Ovary (tissue), 9 donors: ENCODE results near the gene BTBD9. TPM values are rescaled to one million over a fixed set of nuclear protein-coding genes. Genes with fewer than 3 reads are reported as not detected.
A peak's percentile ranks its signal among the peaks of the same experiment; 100 is the strongest.

Source experiments
- DNase-seq, 5 donors: peaks; one replicate each; pipeline ENCODE4 v3.0.0-alpha.2; 2019 to 2020
- H3K27ac ChIP-seq, 2 donors: fragments of 200-600 bp; one replicate each; pipeline versions ENCODE4 v1.5.1 to v1.8.0; 2019 to 2022
- H3K27me3 ChIP-seq: fragments of 200-600 bp; one replicate; pipeline ENCODE4 v1.8.0; 2022
- H3K36me3 ChIP-seq: fragments of 200-600 bp; sonication (generic); one replicate; pipeline ENCODE4 v1.5.1; 2019
- H3K4me1 ChIP-seq: one replicate; pipeline ENCODE4 v1.8.1; 2013; ENCODE audit warnings: mild to moderate bottlenecking, moderate library complexity; ENCODE audit not compliant: insufficient read depth
- H3K4me3 ChIP-seq: fragments of 200-600 bp; sonication (generic); one replicate; pipeline ENCODE4 v1.5.1; 2017
- H3K9me3 ChIP-seq, 2 donors: fragments of 200-600 bp in 1 of 2; sonication (generic) in 1 of 2; one replicate each; pipeline versions ENCODE4 v1.5.1 to v1.8.1; 2013 to 2019; ENCODE audit warnings: mild to moderate bottlenecking in 1 of 2, moderate library complexity in 1 of 2
- EP300 ChIP-seq: sonication (generic); formaldehyde crosslinking; IDR thresholded peaks from one replicate; pipeline ENCODE4 v1.6.1; 2017; ENCODE audit warnings: antibody characterized with exemption
- POLR2A ChIP-seq: fragments of 450-650 bp; IDR thresholded peaks from one replicate; pipeline ENCODE4 v1.6.1; 2017; ENCODE audit warnings: antibody characterized with exemption, mild to moderate bottlenecking, moderate library complexity
- WGBS, 3 donors: extraction: QIAGEN DNeasy Blood & Tissue Kit in 1 of 3; methylation state at CpG; one replicate each; pipeline versions ENCODE4 v1.1.5 to v1.1.7; 2013 to 2017; 5-methylcytosine and 5-hydroxymethylcytosine counted together
- intact Hi-C, 4 donors: fragments of 100-400 bp; cut with DNase I; formaldehyde crosslinking; loops; one replicate each; pipeline versions ENCODE4 v1.11.0 to v1.15.1; 2022 to 2023
- polyA plus RNA-seq, 2 donors: library from polyadenylated mRNA; stranded (reverse); fragments of 200-250 nt in 1 of 2; fragments of 350-450 nt in 1 of 2; fragmentation: Illumina TruSeq in 1 of 2; extraction: RNeasy Lipid Tissue Mini Kit (QIAGEN cat#74804) in 1 of 2; gene quantifications; one replicate each; pipeline ENCODE4 v1.2.3, GENCODE V29; 2013 to 2014
- total RNA-seq, 7 donors: library from RNA; depleted of rRNA in 2 of 7; stranded (reverse); fragments of >200 nt in 2 of 7; fragmentation: NEBNext Ultra II Directional in 3 of 7; extraction: Animal tissue kit (Norgen Biotek cat#: 25700) in 3 of 7; gene quantifications; one replicate each; pipeline versions ENCODE4 v1.1.0 to v1.2.4, GENCODE V29; 2016 to 2023
- TF ChIP-seq, protein P1 (sequence below), 3 donors: fragments of 450-650 bp in 2 of 3; fragments of 200-600 bp in 1 of 3; IDR thresholded peaks; one replicate each; pipeline versions ENCODE4 v1.5.1 to v1.8.0; 2016 to 2022; ENCODE audit warnings: antibody characterized with exemption in 3 of 3, mild to moderate bottlenecking in 1 of 3
- donor health status: DM: no; HTN: no; CAD: no; lungs with moderate emphysema.
- donor health status: DM: no; HTN: no; CAD: no.
- donor health status: Bipolar disorder and iron deficiency.
- donor health status: DM: yes; HTN: yes; CAD: no.
- donor health status: DM: no; HTN: no; CAD: no.
- donor health status: DM: yes; HTN: yes; CAD: no.

BTBD9 gene
- total and polyA plus RNA-seq, 9 donors: 7.2 to 28.8 (median 21.0) TPM

- no peaks in the 10 kb centered on the region for H3K36me3 ChIP-seq
- TF ChIP-seq EP300 (no peak), POLR2A (no peak)
- TF ChIP-seq, protein P1, sequence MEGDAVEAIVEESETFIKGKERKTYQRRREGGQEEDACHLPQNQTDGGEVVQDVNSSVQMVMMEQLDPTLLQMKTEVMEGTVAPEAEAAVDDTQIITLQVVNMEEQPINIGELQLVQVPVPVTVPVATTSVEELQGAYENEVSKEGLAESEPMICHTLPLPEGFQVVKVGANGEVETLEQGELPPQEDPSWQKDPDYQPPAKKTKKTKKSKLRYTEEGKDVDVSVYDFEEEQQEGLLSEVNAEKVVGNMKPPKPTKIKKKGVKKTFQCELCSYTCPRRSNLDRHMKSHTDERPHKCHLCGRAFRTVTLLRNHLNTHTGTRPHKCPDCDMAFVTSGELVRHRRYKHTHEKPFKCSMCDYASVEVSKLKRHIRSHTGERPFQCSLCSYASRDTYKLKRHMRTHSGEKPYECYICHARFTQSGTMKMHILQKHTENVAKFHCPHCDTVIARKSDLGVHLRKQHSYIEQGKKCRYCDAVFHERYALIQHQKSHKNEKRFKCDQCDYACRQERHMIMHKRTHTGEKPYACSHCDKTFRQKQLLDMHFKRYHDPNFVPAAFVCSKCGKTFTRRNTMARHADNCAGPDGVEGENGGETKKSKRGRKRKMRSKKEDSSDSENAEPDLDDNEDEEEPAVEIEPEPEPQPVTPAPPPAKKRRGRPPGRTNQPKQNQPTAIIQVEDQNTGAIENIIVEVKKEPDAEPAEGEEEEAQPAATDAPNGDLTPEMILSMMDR (IDR thresholded peaks at IDR 0.05): no peak
- H3K4me3 ChIP-seq: no peak overlapping the region
- peaks cover 11% of the 10 kb centered on the region for H3K4me1 ChIP-seq
- intact Hi-C loops: no loop called here
- H3K9me3 ChIP-seq: no peaks in the 10 kb centered on the region
- H3K27ac ChIP-seq: no peak overlapping the region
- H3K27me3 ChIP-seq: no peaks in the 10 kb centered on the region
- 92 to 96% (median 93%) methylated on average over 2 of the region's 2 CpGs for WGBS, 3 donors
- peak in 1 of 5 donors; percentile 34 for DNase-seq
These were observed 425.6 kb downstream of the BTBD9 start for GRCh38 chr6:38214159-38214558.

DNA sequence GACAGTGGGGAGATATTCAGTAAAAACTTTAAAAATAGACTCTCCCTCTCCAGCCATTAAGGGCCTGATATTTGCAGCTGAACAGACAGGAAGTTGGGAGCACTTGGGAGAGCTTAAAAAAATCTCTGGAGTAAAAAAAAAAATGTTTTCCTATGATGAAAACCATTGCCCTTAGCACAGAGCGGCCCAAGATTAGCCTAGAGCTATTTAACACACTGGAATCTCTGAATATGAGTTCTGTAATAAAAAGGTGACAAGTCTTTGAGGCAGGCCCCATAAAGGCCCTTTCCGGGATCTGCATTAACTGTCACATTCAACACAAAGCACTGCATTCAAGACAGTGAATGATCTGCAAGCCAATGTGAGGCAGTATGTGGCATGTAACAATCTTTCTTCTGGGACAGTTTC is 426.5 kb downstream of the BTBD9 start:
- Histone ChIP-seq H3K9me3 (no peaks in the 10 kb centered on the region), H3K27me3 (no peaks in the 10 kb centered on the region), H3K4me1 (peaks cover 11% of the 10 kb centered on the region), H3K4me3 (no peak overlapping the region), H3K27ac (peak overlapping the region in 1 of 2 donors; percentile 31), H3K36me3 (no peaks in the 10 kb centered on the region)
- TF ChIP-seq POLR2A: no peak
- TF ChIP-seq, protein P1 (IDR thresholded peaks at IDR 0.05): no peak
- TF ChIP-seq EP300: no peak
- intact Hi-C loops: no loop called here
- 50 to 62% (median 53%) methylated on average over 2 of the region's 2 CpGs for whole genome bisulfite sequencing, 3 donors
- no peak for DNase-seq

DNA sequence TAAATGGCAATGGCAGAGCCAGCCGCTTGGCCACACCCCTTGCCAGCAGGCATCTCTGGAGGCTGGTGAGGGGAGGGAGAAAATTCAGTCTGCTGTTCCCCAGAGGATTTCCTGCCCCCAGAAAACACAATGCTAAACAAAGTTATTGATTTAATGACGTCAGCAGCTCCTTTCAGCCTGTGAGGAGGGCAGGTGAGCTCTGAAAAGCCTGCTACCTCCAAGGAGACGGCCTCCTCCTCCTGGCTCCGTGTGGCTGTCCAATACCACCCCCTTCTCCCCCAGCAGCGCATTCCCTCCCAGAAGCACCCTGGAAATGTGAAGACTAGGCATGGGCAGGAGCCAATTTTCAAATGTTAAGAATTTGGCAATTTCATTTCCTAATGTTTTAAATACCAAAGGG is 427.1 kb downstream of the BTBD9 start:
- Histone ChIP-seq H3K36me3 (no peaks in the 10 kb centered on the region), H3K4me1 (peaks cover 11% of the 10 kb centered on the region), H3K27me3 (no peaks in the 10 kb centered on the region), H3K27ac (peak overlapping the region in 1 of 2 donors; percentile 31), H3K4me3 (no peak overlapping the region), H3K9me3 (no peaks in the 10 kb centered on the region)
- intact Hi-C loops: no loop called here
- 28 to 48% (median 32%) methylated on average over 5 of the region's 5 CpGs for WGBS, 3 donors
- TF ChIP-seq POLR2A (no peak), EP300 (no peak)
- TF ChIP-seq, protein P1 (IDR thresholded peaks at IDR 0.05): no peak
- peak in 4 of 5 donors; percentile 21 to 57 (median 27) for DNase-seq

GRCh38 chr6:38212116-38212515 is 427.6 kb downstream of the BTBD9 start:
- intact Hi-C loops: no loop called here
- no peak for TF ChIP-seq POLR2A
- no peak for TF ChIP-seq EP300
- TF ChIP-seq, protein P1 (IDR thresholded peaks at IDR 0.05): no peak

More at GRCh38 chr6:38212116-38212515, 427.6 kb downstream of the BTBD9 start:
- Histone ChIP-seq H3K4me3 (no peak overlapping the region), H3K4me1 (peaks cover 11% of the 10 kb centered on the region), H3K36me3 (no peaks in the 10 kb centered on the region), H3K27ac (peak overlapping the region in 1 of 2 donors; percentile 31), H3K27me3 (no peaks in the 10 kb centered on the region), H3K9me3 (no peaks in the 10 kb centered on the region)
- DNase-seq: no peak
- WGBS, 3 donors: 96 to 98% (median 98%) methylated on average over 3 of the region's 3 CpGs
